BJ (cell line): ENCODE measurements around the gene FAM174C. TPM values are rescaled to one million over a fixed set of nuclear protein-coding genes. Genes with fewer than 3 reads are reported as not detected.

Experiments
- CTCF ChIA-PET: fragments of 350-600 bp; formaldehyde crosslinking; extraction: SDS; loops from one replicate; lab custom pipeline; 2021; ENCODE audit warnings: antibody characterized with exemption, inconsistent platforms; lab: Yijun Ruan, JAX
- POLR2A ChIA-PET: fragments of 300-600 bp; sonication (Branson Sonifier 250); formaldehyde crosslinking; extraction: SDS; loops from one replicate; lab custom pipeline; 2021; ENCODE audit warnings: antibody characterized with exemption; lab: Charles Lee
- DNase-seq: peaks from one replicate; pipeline ENCODE4 v3.0.0-alpha.2; 2011; ENCODE audit warnings: low read depth
- H3K27me3 ChIP-seq: 2 replicates; pipeline ENCODE4 v1.6.0; 2011; ENCODE audit warnings: low read length; ENCODE audit not compliant: control insufficient read depth, insufficient read depth
- H3K36me3 ChIP-seq: 2 replicates; pipeline ENCODE4 v1.5.1; 2011; ENCODE audit warnings: low read length; ENCODE audit not compliant: control insufficient read depth, insufficient read depth
- H3K4me3 ChIP-seq: 2 replicates; pipeline ENCODE4 v1.5.1; 2011; ENCODE audit warnings: low read depth, mild to moderate bottlenecking, control low read depth, low read length
- polyA plus RNA-seq: library from polyadenylated mRNA; depleted of rRNA; stranded (reverse); fragments of >200 nt; gene quantifications from 2 replicates; pipeline ENCODE4 v1.2.3, GENCODE V29; 2011
- TF ChIP-seq, protein P1 (sequence below): IDR thresholded peaks from 2 replicates; pipeline ENCODE4 v1.5.1; 2011; ENCODE audit warnings: low read depth, mild to moderate bottlenecking, control low read depth, inconsistent platforms, low read length, moderate library complexity; ENCODE audit not compliant: insufficient read depth

The FAM174C gene
- polyA plus RNA-seq, 1 experiment: 37.5 TPM

- Histone ChIP-seq H3K27me3 (peaks cover 22% of the 10 kb centered on the region), H3K4me3 (no peak overlapping the region), H3K36me3 (no peaks in the 10 kb centered on the region)
- ChIA-PET CTCF (interaction anchor here (1.1 kb wide), 1 partner anchor 258 kb away, joined by 3 read pairs; no protein-coding TSS in a partner anchor), POLR2A (no interaction called here)
- no peak for DNase-seq
- TF ChIP-seq, protein P1, sequence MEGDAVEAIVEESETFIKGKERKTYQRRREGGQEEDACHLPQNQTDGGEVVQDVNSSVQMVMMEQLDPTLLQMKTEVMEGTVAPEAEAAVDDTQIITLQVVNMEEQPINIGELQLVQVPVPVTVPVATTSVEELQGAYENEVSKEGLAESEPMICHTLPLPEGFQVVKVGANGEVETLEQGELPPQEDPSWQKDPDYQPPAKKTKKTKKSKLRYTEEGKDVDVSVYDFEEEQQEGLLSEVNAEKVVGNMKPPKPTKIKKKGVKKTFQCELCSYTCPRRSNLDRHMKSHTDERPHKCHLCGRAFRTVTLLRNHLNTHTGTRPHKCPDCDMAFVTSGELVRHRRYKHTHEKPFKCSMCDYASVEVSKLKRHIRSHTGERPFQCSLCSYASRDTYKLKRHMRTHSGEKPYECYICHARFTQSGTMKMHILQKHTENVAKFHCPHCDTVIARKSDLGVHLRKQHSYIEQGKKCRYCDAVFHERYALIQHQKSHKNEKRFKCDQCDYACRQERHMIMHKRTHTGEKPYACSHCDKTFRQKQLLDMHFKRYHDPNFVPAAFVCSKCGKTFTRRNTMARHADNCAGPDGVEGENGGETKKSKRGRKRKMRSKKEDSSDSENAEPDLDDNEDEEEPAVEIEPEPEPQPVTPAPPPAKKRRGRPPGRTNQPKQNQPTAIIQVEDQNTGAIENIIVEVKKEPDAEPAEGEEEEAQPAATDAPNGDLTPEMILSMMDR: no peak
Measured at GRCh38 chr19:1287354-1288225, 12.3 kb downstream of the FAM174C start.

GRCh38 chr19:1288226-1288612, 12.9 kb downstream of the FAM174C start:
- CTCF ChIA-PET: no interaction called here
- H3K4me3 ChIP-seq: no peak overlapping the region
- TF ChIP-seq, protein P1: no peak
- DNase-seq: no peak
- POLR2A ChIA-PET: no interaction called here
- peaks cover 22% of the 10 kb centered on the region for H3K27me3 ChIP-seq
- no peaks in the 10 kb centered on the region for H3K36me3 ChIP-seq

GRCh38 chr19:1288833-1289685, 13.7 kb downstream of the FAM174C start:
- H3K4me3 ChIP-seq: no peak overlapping the region
- H3K36me3 ChIP-seq: no peaks in the 10 kb centered on the region
- H3K27me3 ChIP-seq: peaks cover 22% of the 10 kb centered on the region
- no peak for DNase-seq
- ChIA-PET POLR2A (no interaction called here), CTCF (no interaction called here)
- TF ChIP-seq, protein P1: no peak

DNA sequence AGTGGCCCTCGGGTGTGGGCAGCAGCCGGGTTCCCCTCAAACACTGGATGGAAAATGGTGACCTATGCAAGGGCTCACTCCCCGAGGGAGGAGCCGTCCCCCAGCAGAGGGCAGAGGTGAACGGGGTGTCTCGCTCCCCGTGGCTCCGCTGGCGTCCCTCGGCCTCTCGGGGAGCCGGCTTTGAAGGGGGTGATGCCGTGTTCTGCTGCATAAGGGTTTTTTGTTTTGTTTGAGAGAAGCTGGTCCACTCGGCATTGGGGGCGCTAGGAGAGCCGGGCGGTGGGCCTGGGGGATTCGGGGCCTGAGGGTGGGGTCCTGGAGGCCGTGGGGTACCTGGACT, 14.3 kb downstream of the FAM174C start:
- TF ChIP-seq, protein P1: no peak
- POLR2A ChIA-PET: no interaction called here
- no peak overlapping the region for H3K4me3 ChIP-seq
- H3K27me3 ChIP-seq: peaks cover 19% of the 10 kb centered on the region
- H3K36me3 ChIP-seq: no peaks in the 10 kb centered on the region
- CTCF ChIA-PET: no interaction called here
- DNase-seq: no peak

DNA sequence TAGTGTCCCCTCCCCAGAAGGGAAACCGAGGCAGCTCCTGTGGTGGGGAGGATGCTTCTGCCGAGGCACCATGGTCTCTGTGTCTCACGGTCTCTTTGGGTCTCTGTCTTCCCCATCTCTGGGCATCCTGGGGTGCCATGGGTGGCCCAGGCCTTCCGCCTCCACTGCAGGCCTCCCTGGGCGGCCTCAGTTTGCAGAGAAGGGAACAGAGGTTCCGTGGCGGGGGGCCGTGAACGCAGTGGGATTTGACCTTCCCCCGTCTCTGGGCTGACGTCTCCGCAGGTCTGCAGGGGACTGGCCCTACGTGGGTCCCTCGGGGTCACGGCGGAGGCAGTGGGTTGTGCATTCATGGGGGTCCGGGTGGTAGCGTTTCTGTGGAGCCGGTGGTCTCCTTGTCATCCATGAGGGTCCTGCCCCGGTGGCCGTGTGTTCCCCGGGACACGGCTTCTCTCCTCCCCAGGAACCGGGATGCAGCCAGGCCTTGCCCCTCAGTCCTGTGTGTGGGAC, 14.9 kb downstream of the FAM174C start:
- POLR2A ChIA-PET: no interaction called here
- Histone ChIP-seq H3K4me3 (no peak overlapping the region), H3K27me3 (peaks cover 15% of the 10 kb centered on the region), H3K36me3 (no peaks in the 10 kb centered on the region)
- CTCF ChIA-PET: interaction anchor here (1.3 kb wide), 2 partner anchors 10 to 46 kb away, joined by 6 read pairs; no protein-coding TSS in a partner anchor
- TF ChIP-seq, protein P1: no peak
- DNase-seq: no peak
